BE2C (cell line): Measurements from ENCODE around the gene DUSP23.

Experiments
- DNase-seq: peaks from one replicate; pipeline ENCODE4 v3.0.0-alpha.2; 2020
- H3K27me3 ChIP-seq: fragments of 250-450 bp; sonication (Bioruptor Pico); 2 replicates; pipeline ENCODE4 v1.5.1; 2020; ENCODE audit warnings: mild to moderate bottlenecking
- H3K36me3 ChIP-seq: fragments of 250-450 bp; sonication (Bioruptor Pico); 2 replicates; pipeline ENCODE4 v1.5.1; 2020; ENCODE audit warnings: mild to moderate bottlenecking
- H3K4me1 ChIP-seq: fragments of 250-450 bp; sonication (Bioruptor Pico); 2 replicates; pipeline ENCODE4 v1.5.1; 2020
- H3K4me3 ChIP-seq: 2 replicates; pipeline ENCODE4 v1.5.1; 2011; ENCODE audit warnings: low read depth, low read length
- H3K9me3 ChIP-seq: fragments of 250-450 bp; sonication (Bioruptor Pico); 2 replicates; pipeline ENCODE4 v1.5.1; 2020
- TF ChIP-seq, protein P1 (sequence below): IDR thresholded peaks from 2 replicates; pipeline ENCODE4 v1.5.1; 2012; ENCODE audit warnings: mild to moderate bottlenecking, low read depth, low read length

Gene DUSP23

GRCh38 chr1:159749630-159750029, 31.1 kb upstream of the DUSP23 start:
- H3K27me3 ChIP-seq, result no peaks in the 10 kb centered on the region
- no peak overlapping the region for H3K4me3 ChIP-seq
- no peaks in the 10 kb centered on the region for H3K36me3 ChIP-seq
- TF ChIP-seq, protein P1, sequence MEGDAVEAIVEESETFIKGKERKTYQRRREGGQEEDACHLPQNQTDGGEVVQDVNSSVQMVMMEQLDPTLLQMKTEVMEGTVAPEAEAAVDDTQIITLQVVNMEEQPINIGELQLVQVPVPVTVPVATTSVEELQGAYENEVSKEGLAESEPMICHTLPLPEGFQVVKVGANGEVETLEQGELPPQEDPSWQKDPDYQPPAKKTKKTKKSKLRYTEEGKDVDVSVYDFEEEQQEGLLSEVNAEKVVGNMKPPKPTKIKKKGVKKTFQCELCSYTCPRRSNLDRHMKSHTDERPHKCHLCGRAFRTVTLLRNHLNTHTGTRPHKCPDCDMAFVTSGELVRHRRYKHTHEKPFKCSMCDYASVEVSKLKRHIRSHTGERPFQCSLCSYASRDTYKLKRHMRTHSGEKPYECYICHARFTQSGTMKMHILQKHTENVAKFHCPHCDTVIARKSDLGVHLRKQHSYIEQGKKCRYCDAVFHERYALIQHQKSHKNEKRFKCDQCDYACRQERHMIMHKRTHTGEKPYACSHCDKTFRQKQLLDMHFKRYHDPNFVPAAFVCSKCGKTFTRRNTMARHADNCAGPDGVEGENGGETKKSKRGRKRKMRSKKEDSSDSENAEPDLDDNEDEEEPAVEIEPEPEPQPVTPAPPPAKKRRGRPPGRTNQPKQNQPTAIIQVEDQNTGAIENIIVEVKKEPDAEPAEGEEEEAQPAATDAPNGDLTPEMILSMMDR, result no peak
- DNase-seq, result no peak
- no peaks in the 10 kb centered on the region for H3K9me3 ChIP-seq
- H3K4me1 ChIP-seq, result no peaks in the 10 kb centered on the region

GRCh38 chr1:159750621-159751020, 30.1 kb upstream of the DUSP23 start:
- TF ChIP-seq, protein P1, result no peak
- Histone ChIP-seq H3K4me1 (no peaks in the 10 kb centered on the region), H3K4me3 (no peak overlapping the region), H3K36me3 (no peaks in the 10 kb centered on the region), H3K27me3 (no peaks in the 10 kb centered on the region), H3K9me3 (no peaks in the 10 kb centered on the region)
- DNase-seq, result no peak

DNA sequence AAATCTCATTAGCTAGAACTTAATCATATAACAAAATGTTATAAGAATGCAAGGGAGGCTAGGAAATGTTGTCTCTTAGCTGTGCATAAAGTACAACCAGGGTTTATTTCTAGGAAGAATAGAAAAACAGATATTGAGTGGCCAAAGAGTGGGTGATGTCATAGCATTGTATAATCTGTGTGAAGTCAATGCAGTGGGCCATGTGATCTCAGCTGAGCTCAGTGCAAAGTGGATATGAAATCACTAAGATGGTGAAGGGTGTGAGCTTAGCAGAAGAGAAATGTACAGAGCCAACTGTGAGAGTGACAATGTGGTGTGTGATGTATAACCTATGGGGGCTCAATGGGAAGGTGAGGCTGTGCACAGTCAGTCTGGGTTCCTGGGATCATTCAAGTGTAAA, 29.7 kb upstream of the DUSP23 start:
- no peak for DNase-seq
- Histone ChIP-seq H3K27me3 (no peaks in the 10 kb centered on the region), H3K4me1 (no peaks in the 10 kb centered on the region), H3K36me3 (no peaks in the 10 kb centered on the region), H3K4me3 (no peak overlapping the region), H3K9me3 (no peaks in the 10 kb centered on the region)
- TF ChIP-seq, protein P1, result no peak

DNA sequence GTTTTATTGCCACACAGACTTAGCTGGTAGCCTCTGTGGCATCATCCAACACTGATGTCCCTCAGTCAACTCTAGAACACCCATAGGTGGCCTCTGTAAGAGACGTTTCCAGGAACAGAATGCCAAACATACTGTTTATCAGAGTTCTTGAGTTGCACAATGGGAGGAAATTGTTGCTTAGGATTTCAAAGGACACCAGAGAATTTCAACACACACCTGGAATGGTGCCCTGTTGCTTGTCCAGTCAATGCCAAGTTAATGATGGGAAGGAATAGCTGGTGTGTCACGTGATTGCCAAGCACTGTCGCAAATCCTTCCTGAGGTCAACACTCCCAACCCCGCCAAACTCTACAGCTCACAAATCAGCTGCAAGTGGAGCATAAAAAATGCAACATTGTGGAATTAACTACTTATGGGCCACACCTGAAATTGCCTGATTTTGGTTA, 28.6 kb upstream of the DUSP23 start:
- no peak for DNase-seq

DNA sequence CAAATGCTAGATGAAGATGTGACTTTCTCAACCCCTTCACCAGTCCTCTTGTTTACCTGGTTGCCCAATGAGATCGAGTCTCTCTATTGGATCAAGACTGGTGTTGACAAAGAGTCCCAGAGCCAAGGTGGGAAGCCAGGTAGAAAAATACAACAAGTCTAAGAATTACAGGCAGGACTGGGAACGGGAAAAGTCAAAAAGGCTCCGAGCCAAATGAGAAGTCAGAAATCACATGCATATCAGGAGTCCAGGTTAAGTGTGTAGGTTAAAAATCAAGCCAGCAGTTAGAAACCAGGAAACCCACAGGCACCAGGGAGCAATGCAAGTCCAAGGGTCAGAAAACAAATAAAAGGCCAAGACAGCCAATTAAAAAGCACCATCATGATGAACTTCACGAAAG, 27.4 kb upstream of the DUSP23 start:
- TF ChIP-seq, protein P1, result no peak
- H3K36me3 ChIP-seq, result no peaks in the 10 kb centered on the region
- no peak overlapping the region for H3K4me3 ChIP-seq
- H3K4me1 ChIP-seq, result no peaks in the 10 kb centered on the region
- DNase-seq, result no peak
- H3K9me3 ChIP-seq, result no peaks in the 10 kb centered on the region
- no peaks in the 10 kb centered on the region for H3K27me3 ChIP-seq

More for the DNA sequence above, 28.6 kb upstream of the DUSP23 start:
- Histone ChIP-seq H3K9me3 (no peaks in the 10 kb centered on the region), H3K27me3 (no peaks in the 10 kb centered on the region), H3K4me3 (no peak overlapping the region), H3K4me1 (no peaks in the 10 kb centered on the region), H3K36me3 (no peaks in the 10 kb centered on the region)
- TF ChIP-seq, protein P1, result no peak

DNA sequence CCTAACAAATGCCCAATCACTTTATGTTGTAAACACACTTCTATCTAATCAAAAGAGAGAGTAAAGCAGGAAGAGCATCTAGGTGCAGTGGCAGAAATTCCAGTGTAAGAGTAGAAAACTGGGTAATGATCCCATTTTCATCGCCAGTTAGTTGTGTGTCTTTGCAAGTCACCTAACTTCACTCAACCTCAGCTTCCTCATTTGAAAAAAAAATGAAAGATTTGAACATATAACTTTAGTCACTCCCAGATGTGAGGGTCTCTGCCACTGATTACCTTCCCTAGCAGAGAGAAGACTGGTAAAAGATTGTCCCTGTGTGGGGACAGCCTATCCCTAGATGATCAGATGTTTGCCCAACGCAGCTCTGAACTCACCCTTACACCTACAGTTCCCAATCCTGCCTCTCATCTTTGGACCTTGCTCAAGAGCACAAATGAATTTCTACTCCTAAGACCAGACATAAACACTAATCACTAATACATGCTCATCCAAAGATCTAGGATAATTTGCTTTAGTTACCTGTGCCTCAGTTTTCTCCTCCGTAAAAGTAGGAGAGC, 25.2 kb upstream of the DUSP23 start:
- Histone ChIP-seq H3K4me3 (no peak overlapping the region), H3K4me1 (no peaks in the 10 kb centered on the region), H3K27me3 (no peaks in the 10 kb centered on the region), H3K9me3 (no peaks in the 10 kb centered on the region), H3K36me3 (no peaks in the 10 kb centered on the region)
- no peak for DNase-seq
- TF ChIP-seq, protein P1, result no peak
